Peyer's patch (tissue), 4 donors: ENCODE measurements around the gene TAAR8. TPM values are rescaled to one million over a fixed set of nuclear protein-coding genes. Genes with fewer than 3 reads are reported as not detected.
"Not testable (repeated sequence)": the region's sequence is repeated elsewhere in the genome, so short reads cannot be mapped to it uniquely, and the experiment has no call there.

Experiments
- DNase-seq, 3 donors: peaks; one replicate each; pipeline ENCODE4 v3.0.0-alpha.2; 2017 to 2019
- H3K27ac ChIP-seq, 4 donors: fragments of 200-600 bp; sonication (generic); one replicate each; pipeline ENCODE4 v1.5.1; 2016 to 2019
- H3K27me3 ChIP-seq, 2 donors: fragments of 200-600 bp; sonication (generic); one replicate each; pipeline ENCODE4 v1.5.1; 2019
- H3K36me3 ChIP-seq, 3 donors: fragments of 200-600 bp; sonication (generic); one replicate each; pipeline ENCODE4 v1.5.1; 2016 to 2019
- H3K4me1 ChIP-seq, 4 donors: fragments of 200-600 bp; sonication (generic); one replicate each; pipeline ENCODE4 v1.5.1; 2016 to 2019
- H3K4me3 ChIP-seq, 4 donors: fragments of 200-600 bp; sonication (generic); 1 replicate in 3 of 4; 2 replicates in 1 of 4; pipeline ENCODE4 v1.5.1; 2016 to 2019; ENCODE audit warnings: mild to moderate bottlenecking in 1 of 4
- H3K9me3 ChIP-seq, 4 donors: fragments of 200-600 bp; sonication (generic); one replicate each; pipeline ENCODE4 v1.5.1; 2016 to 2019; ENCODE audit warnings: mild to moderate bottlenecking in 1 of 4
- CTCF ChIP-seq, 6 experiments: fragments of 450-650 bp in 4 of 6; fragments of 200-600 bp in 2 of 6; sonication (generic) in 1 of 6; IDR thresholded peaks; one replicate each; pipeline ENCODE4 v1.5.1; 2017 to 2019; ENCODE audit warnings: antibody characterized with exemption in 6 of 6, mild to moderate bottlenecking in 3 of 6, moderate library complexity in 1 of 6
- POLR2A ChIP-seq, 2 donors: fragments of 450-650 bp; IDR thresholded peaks; one replicate each; pipeline ENCODE4 v1.5.1; 2017; ENCODE audit warnings: antibody characterized with exemption in 2 of 2, mild to moderate bottlenecking in 2 of 2, moderate library complexity in 2 of 2
- total RNA-seq, 4 donors: library from RNA; depleted of rRNA; stranded (reverse); fragments of >200 nt; gene quantifications; one replicate each; pipeline ENCODE4 v1.1.0, GENCODE V29; 2016

Gene TAAR8
- total RNA-seq, 4 donors from 2014 or later: not detected

- DNase-seq: peak in 2 of 3 donors; percentile 62 to 84
- H3K4me3 ChIP-seq: peak overlapping the region in 1 of 4 donors; percentile 19
- no peaks in the 10 kb centered on the region for H3K4me1 ChIP-seq
- no peaks in the 10 kb centered on the region for H3K9me3 ChIP-seq
- TF ChIP-seq POLR2A (IDR thresholded peaks at IDR 0.05) (no peak), CTCF (IDR thresholded peaks at IDR 0.05) (peak; percentile 53 to 94 (median 90))
- no peaks in the 10 kb centered on the region for H3K27me3 ChIP-seq
- no peak overlapping the region for H3K27ac ChIP-seq
- H3K36me3 ChIP-seq: no peaks in the 10 kb centered on the region
These were observed 22.0 kb upstream of the TAAR8 start for GRCh38 chr6:132530293-132530974.

- H3K27ac ChIP-seq, H3K27me3 ChIP-seq, H3K4me1 ChIP-seq, H3K9me3 ChIP-seq, H3K4me3 ChIP-seq, H3K36me3 ChIP-seq, DNase-seq: not testable (repeated sequence)
These were observed 17.9 kb upstream of the TAAR8 start for GRCh38 chr6:132534546-132534945.

- no peaks in the 10 kb centered on the region for H3K36me3 ChIP-seq
- no peak overlapping the region for H3K27ac ChIP-seq
- no peak overlapping the region for H3K4me3 ChIP-seq
- no peaks in the 10 kb centered on the region for H3K27me3 ChIP-seq
- TF ChIP-seq POLR2A (IDR thresholded peaks at IDR 0.05): no peak
- no peak for TF ChIP-seq CTCF (IDR thresholded peaks at IDR 0.05)
- no peaks in the 10 kb centered on the region for H3K9me3 ChIP-seq
- no peak for DNase-seq
- no peaks in the 10 kb centered on the region for H3K4me1 ChIP-seq
These were observed 15.3 kb upstream of the TAAR8 start for GRCh38 chr6:132537145-132537544.

GRCh38 chr6:132537977-132538376, 14.5 kb upstream of the TAAR8 start, which contains the start of gene TAAR9:
TSS of gene TAAR9 (plus strand) at chr6:132538277. CDS start at chr6:132538290, 13 bp downstream.
- Histone ChIP-seq H3K4me1 (no peaks in the 10 kb centered on the region), H3K27ac (no peak within 1 kb of the TSS), H3K36me3 (no peaks in the 10 kb centered on the region), H3K27me3 (no peaks in the 10 kb centered on the region), H3K4me3 (no peak within 1 kb of the TSS), H3K9me3 (no peaks in the 10 kb centered on the region)
- DNase-seq: no peak
- no peak for TF ChIP-seq CTCF (IDR thresholded peaks at IDR 0.05)
- no peak for TF ChIP-seq POLR2A (IDR thresholded peaks at IDR 0.05)

- no peaks in the 10 kb centered on the region for H3K36me3 ChIP-seq
- TF ChIP-seq CTCF (IDR thresholded peaks at IDR 0.05) (no peak), POLR2A (IDR thresholded peaks at IDR 0.05) (no peak)
- no peaks in the 10 kb centered on the region for H3K27me3 ChIP-seq
- no peaks in the 10 kb centered on the region for H3K4me1 ChIP-seq
- H3K27ac ChIP-seq: no peak overlapping the region
- H3K9me3 ChIP-seq: no peaks in the 10 kb centered on the region
- DNase-seq: no peak
- H3K4me3 ChIP-seq: no peak overlapping the region
These were observed 7.6 kb upstream of the TAAR8 start for GRCh38 chr6:132544826-132545225.

GRCh38 chr6:132548746-132549463, 3.6 kb upstream of the TAAR8 start:
- Histone ChIP-seq H3K27ac (no peak overlapping the region), H3K4me3 (no peak overlapping the region), H3K9me3 (no peaks in the 10 kb centered on the region), H3K4me1 (no peaks in the 10 kb centered on the region), H3K36me3 (no peaks in the 10 kb centered on the region), H3K27me3 (no peaks in the 10 kb centered on the region)
- DNase-seq: no peak
- TF ChIP-seq POLR2A (IDR thresholded peaks at IDR 0.05) (no peak), CTCF (IDR thresholded peaks at IDR 0.05) (no peak)
